Activated B cell treated with CpG ODN at 0.5 μM for 24 hours (primary cell): ENCODE data around the gene SEC14L5. TPM values are rescaled to one million over a fixed set of nuclear protein-coding genes. Genes with fewer than 3 reads are reported as not detected.

Experiments used
- ATAC-seq: fragments of 200-7000 bp; cut with Tn5 transposase; one replicate; pipeline ENCODE4 v1.10.0; 2021; ENCODE audit warnings: low read depth, mild to moderate bottlenecking, moderate library complexity
- CTCF ChIA-PET: fragments of 350-600 bp; sonication (Branson Sonifier 250); formaldehyde crosslinking; loops from one replicate; lab custom pipeline; 2021; ENCODE audit warnings: antibody characterized with exemption; lab: Charles Lee
- POLR2A ChIA-PET: fragments of 350-600 bp; sonication (Branson Sonifier 250); formaldehyde crosslinking; loops from one replicate; lab custom pipeline; 2021; ENCODE audit warnings: antibody characterized with exemption; lab: Charles Lee
- DNase-seq: peaks from one replicate; pipeline ENCODE4 v3.0.0; 2022
- H3K27ac Mint-ChIP-seq: one replicate; pipeline ENCODE4 v1.8.0; 2020; ENCODE audit warnings: mixed read lengths
- H3K27me3 Mint-ChIP-seq: one replicate; pipeline ENCODE4 v1.8.0; 2021; ENCODE audit warnings: mixed read lengths
- H3K36me3 Mint-ChIP-seq: one replicate; pipeline ENCODE4 v1.8.0; 2021; ENCODE audit warnings: low read depth, mixed read lengths
- H3K4me1 Mint-ChIP-seq: one replicate; pipeline ENCODE4 v1.8.0; 2021; ENCODE audit warnings: mixed read lengths
- H3K4me3 Mint-ChIP-seq: one replicate; pipeline ENCODE4 v1.8.0; 2020; ENCODE audit warnings: mild to moderate bottlenecking, mixed read lengths
- H3K9me3 Mint-ChIP-seq: one replicate; pipeline ENCODE4 v1.8.0; 2020; ENCODE audit warnings: mixed read lengths
- CTCF ChIP-seq: fragments of 200-600 bp; IDR thresholded peaks from one replicate; pipeline ENCODE4 v1.8.0; 2022; ENCODE audit warnings: antibody characterized with exemption, mild to moderate bottlenecking
- intact Hi-C: fragments of 100-400 bp; cut with micrococcal nuclease; formaldehyde crosslinking; loops from one replicate; pipeline ENCODE4 v1.15.1; 2024
- total RNA-seq: library from RNA; stranded (reverse); gene quantifications from 2 replicates; pipeline ENCODE4 v1.2.3, GENCODE V29; 2022

The SEC14L5 gene
- total RNA-seq, 1 donor from 2014 or later, result not detected

- DNase-seq, result no peak
- no peak overlapping the region for H3K27ac Mint-ChIP-seq
- TF ChIP-seq CTCF, result no peak
- H3K36me3 Mint-ChIP-seq, result no peaks in the 10 kb centered on the region
- H3K27me3 Mint-ChIP-seq, result peaks cover 31% of the 10 kb centered on the region
- CTCF ChIA-PET, result no interaction called here
- H3K4me1 Mint-ChIP-seq, result peaks cover 10% of the 10 kb centered on the region
- peak overlapping the region; percentile 74 for H3K4me3 Mint-ChIP-seq
- H3K9me3 Mint-ChIP-seq, result no peaks in the 10 kb centered on the region
- intact Hi-C loops, result no loop called here
- POLR2A ChIA-PET, result no interaction called here
- ATAC-seq, result no peak
Measured at GRCh38 chr16:4936181-4936990, 21.7 kb upstream of the SEC14L5 start.

- peak; percentile 68 for ATAC-seq
- peaks cover 10% of the 10 kb centered on the region for H3K4me1 Mint-ChIP-seq
- no peaks in the 10 kb centered on the region for H3K9me3 Mint-ChIP-seq
- no peaks in the 10 kb centered on the region for H3K36me3 Mint-ChIP-seq
- peak; percentile 29 for DNase-seq
- peaks cover 31% of the 10 kb centered on the region for H3K27me3 Mint-ChIP-seq
- TF ChIP-seq CTCF, result no peak
- CTCF ChIA-PET, result no interaction called here
- peak within 1 kb of the TSS; percentile 74 for H3K4me3 Mint-ChIP-seq
- POLR2A ChIA-PET, result no interaction called here
- intact Hi-C loops, result no loop called here
- H3K27ac Mint-ChIP-seq, result no peak within 1 kb of the TSS
Measured at GRCh38 chr16:4936991-4937781, 20.9 kb upstream of the SEC14L5 start, which contains the start of gene PPL. PPL (minus strand) TSS chr16:4937148; CDS start chr16:4937045, 103 bp downstream.

GRCh38 chr16:4937782-4938682 lies 20.1 kb upstream of the SEC14L5 start:
- TF ChIP-seq CTCF, result no peak
- intact Hi-C loops, result no loop called here
- peaks cover 10% of the 10 kb centered on the region for H3K4me1 Mint-ChIP-seq
- ATAC-seq (no peak), DNase-seq (no peak)
- H3K27me3 Mint-ChIP-seq, result peaks cover 27% of the 10 kb centered on the region
- ChIA-PET POLR2A (no interaction called here), CTCF (no interaction called here)
- H3K4me3 Mint-ChIP-seq, result peak overlapping the region; percentile 40
- H3K36me3 Mint-ChIP-seq, result no peaks in the 10 kb centered on the region
- H3K27ac Mint-ChIP-seq, result no peak overlapping the region
- H3K9me3 Mint-ChIP-seq, result no peaks in the 10 kb centered on the region

GRCh38 chr16:4938683-4939030 lies 19.5 kb upstream of the SEC14L5 start:
- intact Hi-C loops, result no loop called here
- Mint-ChIP-seq H3K36me3 (no peaks in the 10 kb centered on the region), H3K9me3 (no peaks in the 10 kb centered on the region), H3K27ac (no peak overlapping the region), H3K4me3 (no peak overlapping the region), H3K4me1 (peaks cover 10% of the 10 kb centered on the region), H3K27me3 (peaks cover 24% of the 10 kb centered on the region)
- ChIA-PET POLR2A (no interaction called here), CTCF (no interaction called here)
- DNase-seq, result no peak
- TF ChIP-seq CTCF, result no peak
- ATAC-seq, result no peak
